Liver (tissue), 10 donors: ENCODE results near the gene MTHFD1. TPM values are rescaled to one million over a fixed set of nuclear protein-coding genes. Genes with fewer than 3 reads are reported as not detected.

Experiments used
- DNase-seq: peaks from one replicate; pipeline ENCODE4 v3.0.0-alpha.2; 2017; ENCODE audit warnings: low spot score
- H3K27ac ChIP-seq, 2 donors: one replicate each; pipeline ENCODE4 v1.7.0; 2013; ENCODE audit warnings: inconsistent platforms in 2 of 2, low read length in 2 of 2, control low read depth in 1 of 2, low read depth in 1 of 2, mild to moderate bottlenecking in 1 of 2
- H3K27me3 ChIP-seq, 4 donors: one replicate each; pipeline versions ENCODE4 v1.6.1 to v1.7.0; 2013; ENCODE audit warnings: low read length in 3 of 4, inconsistent platforms in 1 of 4, mild to moderate bottlenecking in 1 of 4, moderate library complexity in 1 of 4; ENCODE audit not compliant: control insufficient read depth in 4 of 4, insufficient read depth in 4 of 4
- H3K36me3 ChIP-seq, 4 donors: one replicate each; pipeline versions ENCODE4 v1.6.1 to v1.7.0; 2013; ENCODE audit warnings: low read length in 3 of 4, mild to moderate bottlenecking in 3 of 4, low read depth in 1 of 4, moderate library complexity in 1 of 4; ENCODE audit not compliant: control insufficient read depth in 4 of 4, insufficient read depth in 3 of 4
- H3K4me1 ChIP-seq, 4 donors: one replicate each; pipeline versions ENCODE4 v1.6.1 to v1.7.0; 2013; ENCODE audit warnings: low read length in 3 of 4, mild to moderate bottlenecking in 3 of 4, moderate library complexity in 1 of 4; ENCODE audit not compliant: control insufficient read depth in 4 of 4, insufficient read depth in 4 of 4
- H3K4me3 ChIP-seq, 3 donors: one replicate each; pipeline versions ENCODE4 v1.6.1 to v1.7.0; 2013; ENCODE audit warnings: low read length in 3 of 3, control low read depth in 1 of 3, low read depth in 1 of 3, mild to moderate bottlenecking in 1 of 3
- H3K9ac ChIP-seq, 2 donors: one replicate each; pipeline ENCODE4 v1.7.0; 2013; ENCODE audit warnings: low read length in 2 of 2, mild to moderate bottlenecking in 2 of 2, moderate library complexity in 2 of 2, control low read depth in 1 of 2, low read depth in 1 of 2
- H3K9me3 ChIP-seq, 4 donors: one replicate each; pipeline versions ENCODE4 v1.6.1 to v1.7.0; 2013; ENCODE audit warnings: low read length in 3 of 4; ENCODE audit not compliant: control insufficient read depth in 4 of 4
- GABPA ChIP-seq, 2 donors: IDR thresholded peaks in 1 of 2; conservative IDR thresholded peaks in 1 of 2; 2 replicates each; pipeline ENCODE4 v1.6.1; 2016; ENCODE audit warnings: antibody characterized with exemption in 2 of 2, mild to moderate bottlenecking in 1 of 2, moderate library complexity in 1 of 2
- HNF4A ChIP-seq, 2 donors: conservative IDR thresholded peaks; 2 replicates each; pipeline ENCODE4 v1.6.1; 2016; ENCODE audit warnings: antibody characterized with exemption in 2 of 2, mild to moderate bottlenecking in 2 of 2
- RAD21 ChIP-seq, 2 donors: IDR thresholded peaks; 2 replicates each; pipeline ENCODE4 v1.6.1; 2016; ENCODE audit warnings: antibody characterized with exemption in 2 of 2, mild to moderate bottlenecking in 2 of 2
- TAF1 ChIP-seq: conservative IDR thresholded peaks from 2 replicates; pipeline ENCODE4 v1.6.1; 2016; ENCODE audit warnings: antibody characterized with exemption, mild to moderate bottlenecking
- YY1 ChIP-seq: IDR thresholded peaks from 2 replicates; pipeline ENCODE4 v1.6.1; 2016; ENCODE audit warnings: antibody characterized with exemption, mild to moderate bottlenecking
- WGBS: extraction: QIAGEN DNeasy Blood & Tissue Kit; methylation state at CpG from one replicate; pipeline ENCODE4 v1.1.7; 2013; 5-methylcytosine and 5-hydroxymethylcytosine counted together
- polyA plus RNA-seq, 2 donors: library from polyadenylated mRNA; stranded (reverse) in 1 of 2; unstranded in 1 of 2; fragments of 200-250 nt in 1 of 2; fragments of >200 nt in 1 of 2; fragmentation: Nextera tagmentation in 1 of 2; extraction: Ambion mirVana in 1 of 2; gene quantifications; one replicate each; pipeline versions ENCODE4 v1.2.1 to v1.2.3, GENCODE V29; 2013 to 2015
- small RNA-seq: library from RNA; depleted of rRNA; stranded (forward); fragments of <200 nt; gene quantifications from one replicate; pipeline ENCODE3, GENCODE V24; 2014
- total RNA-seq, 2 donors: library from RNA; depleted of rRNA; stranded (reverse); fragments of >200 nt; gene quantifications; one replicate each; pipeline ENCODE4 v1.2.3, GENCODE V29; 2014
- TF ChIP-seq, protein P1 (sequence below): IDR thresholded peaks from 2 replicates; pipeline ENCODE4 v1.6.1; 2016; ENCODE audit warnings: antibody characterized with exemption
- donor health status: healthy.
- donor health status: healthy.
- donor health status: healthy.
- donor health status: healthy.
- donor health status: healthy.

Gene MTHFD1
- total and polyA plus RNA-seq, 4 donors, result 43.8 to 203 (median 122) TPM

DNA sequence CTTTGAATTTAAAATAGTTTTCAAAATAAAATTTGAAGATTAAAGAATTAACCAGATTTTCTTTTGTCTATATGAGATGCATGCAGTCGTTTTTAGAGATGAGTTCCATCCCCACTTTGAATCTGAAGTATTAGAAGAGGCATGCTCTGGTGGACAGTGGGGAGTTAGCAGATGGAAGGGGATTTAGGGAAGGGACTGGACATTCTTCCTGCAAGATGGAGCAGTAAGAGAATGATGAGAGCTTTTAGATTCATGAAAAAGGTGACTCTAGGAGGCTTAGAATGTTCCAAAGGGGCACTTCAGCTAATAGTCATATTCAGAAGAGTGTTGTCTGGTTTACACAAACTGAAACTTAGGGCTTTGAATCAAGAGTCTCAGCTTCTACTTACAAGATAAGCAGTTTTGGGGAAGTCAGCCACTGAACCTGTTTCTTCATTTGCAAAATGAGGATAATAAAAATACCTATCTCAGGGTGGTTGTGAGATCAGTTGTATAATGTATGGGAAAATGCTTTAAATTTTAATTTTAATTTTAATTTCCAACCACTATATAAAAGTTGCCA, 120.1 kb downstream of the MTHFD1 start (continued):
- TF ChIP-seq, protein P1, sequence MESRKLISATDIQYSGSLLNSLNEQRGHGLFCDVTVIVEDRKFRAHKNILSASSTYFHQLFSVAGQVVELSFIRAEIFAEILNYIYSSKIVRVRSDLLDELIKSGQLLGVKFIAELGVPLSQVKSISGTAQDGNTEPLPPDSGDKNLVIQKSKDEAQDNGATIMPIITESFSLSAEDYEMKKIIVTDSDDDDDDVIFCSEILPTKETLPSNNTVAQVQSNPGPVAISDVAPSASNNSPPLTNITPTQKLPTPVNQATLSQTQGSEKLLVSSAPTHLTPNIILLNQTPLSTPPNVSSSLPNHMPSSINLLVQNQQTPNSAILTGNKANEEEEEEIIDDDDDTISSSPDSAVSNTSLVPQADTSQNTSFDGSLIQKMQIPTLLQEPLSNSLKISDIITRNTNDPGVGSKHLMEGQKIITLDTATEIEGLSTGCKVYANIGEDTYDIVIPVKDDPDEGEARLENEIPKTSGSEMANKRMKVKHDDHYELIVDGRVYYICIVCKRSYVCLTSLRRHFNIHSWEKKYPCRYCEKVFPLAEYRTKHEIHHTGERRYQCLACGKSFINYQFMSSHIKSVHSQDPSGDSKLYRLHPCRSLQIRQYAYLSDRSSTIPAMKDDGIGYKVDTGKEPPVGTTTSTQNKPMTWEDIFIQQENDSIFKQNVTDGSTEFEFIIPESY, result no peak
- TF ChIP-seq TAF1 (no peak), GABPA (IDR thresholded peaks at IDR 0.05 in 1 of 2, conservative IDR thresholded peaks at IDR 0.05 in 1 of 2) (no peak), HNF4A (conservative IDR thresholded peaks at IDR 0.05) (no peak)

DNA sequence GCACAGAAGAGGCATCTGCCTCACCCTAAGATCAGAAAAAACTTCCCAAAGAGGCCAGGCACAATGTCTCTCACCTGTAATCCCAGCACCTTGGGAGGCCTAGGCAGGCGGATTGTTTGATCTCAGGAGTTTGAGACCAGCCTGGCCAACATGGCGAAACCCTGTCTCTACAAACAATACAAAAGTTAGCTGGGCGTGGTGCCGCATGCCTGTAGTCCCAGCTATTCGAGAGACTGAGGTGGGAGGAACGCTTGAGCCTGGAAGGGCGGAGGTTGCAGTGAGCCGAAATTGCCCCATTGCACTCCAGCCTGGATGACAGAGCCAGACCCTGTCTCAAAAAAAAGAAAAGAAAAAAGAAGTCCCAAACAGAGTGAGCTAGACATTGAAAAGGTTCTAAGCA, 120.9 kb downstream of the MTHFD1 start:
- Histone ChIP-seq H3K27ac (no peak overlapping the region), H3K4me1 (peaks cover 0 to 33% (median 18%) of the 10 kb centered on the region in 4 donors), H3K36me3 (no peaks in the 10 kb centered on the region), H3K9me3 (no peaks in the 10 kb centered on the region), H3K9ac (no peak overlapping the region), H3K4me3 (no peak overlapping the region), H3K27me3 (no peaks in the 10 kb centered on the region)
- no peak for DNase-seq
- WGBS, result 89% methylated on average over 8 of the region's 8 CpGs
- TF ChIP-seq RAD21 (IDR thresholded peaks at IDR 0.05), result no peak
- TF ChIP-seq YY1, result no peak

Small RNA genes lying within 50 kb of the gene (small RNA-seq; reads per million reads assigned to genes)
- not detected for gene AL161756.2

Other genes with a start within 250 kb of the MTHFD1 start
- gene ESR2, start 94.0 kb upstream of the MTHFD1 start, total RNA-seq, result under 1 TPM; 0.08 to 0.09 TPM
- gene ESR2, start 94.0 kb upstream of the MTHFD1 start, polyA plus RNA-seq, result under 1 TPM; 0.01 to 0.28 TPM
- gene AKAP5, start 77.1 kb downstream of the MTHFD1 start, total RNA-seq, result 1 to 10 TPM in 1 of 2 donors, under 1 TPM in 1; 0.28 to 2.3 TPM
- under 1 TPM; 0.07 to 0.25 TPM for gene AKAP5, start 77.1 kb downstream of the MTHFD1 start, polyA plus RNA-seq
- 1 to 10 TPM; 3.2 to 5.9 TPM for gene ZBTB25, start 115.5 kb downstream of the MTHFD1 start, total RNA-seq
- 1 to 10 TPM; 1.4 to 4.1 TPM for gene ZBTB25, start 115.5 kb downstream of the MTHFD1 start, polyA plus RNA-seq
- 10 to 100 TPM; 15.1 to 29.3 TPM for gene ZBTB1, start 116.4 kb downstream of the MTHFD1 start, total RNA-seq
- 1 to 10 TPM; 5.4 to 6.4 TPM for gene ZBTB1, start 116.4 kb downstream of the MTHFD1 start, polyA plus RNA-seq
- gene HSPA2, start 152.4 kb downstream of the MTHFD1 start, total RNA-seq, result 1 to 10 TPM; 3.4 to 5.6 TPM
- gene HSPA2, start 152.4 kb downstream of the MTHFD1 start, polyA plus RNA-seq, result 1 to 10 TPM; 1.2 to 4.8 TPM
- under 1 TPM; 0.08 to 0.09 TPM for gene PPP1R36, start 161.6 kb downstream of the MTHFD1 start, total RNA-seq
- gene PPP1R36, start 161.6 kb downstream of the MTHFD1 start, polyA plus RNA-seq, result under 1 TPM in 1 of 2 donors, not detected in 1; 0.08 TPM